ENCODE data around the gene GYG2. TPM values are rescaled to one million over a fixed set of nuclear protein-coding genes. Genes with fewer than 3 reads are reported as not detected.

The GYG2 gene
- total RNA-seq, 1 experiment from 2014 or later = 1.3 TPM

GRCh38 chrX:2928583-2929434, 100.1 kb downstream of the GYG2 start, which contains the start of gene ARSD:
Gene ARSD, minus strand, starts transcription at chrX:2929339. Its CDS starts 64 bp downstream, at chrX:2929275.
- peak; percentile 12 for DNase-seq (ENCODE audit: low spot score)
- in situ Hi-C loops (cut with HindIII; ENCODE audit: low sequenced_read_pairs) = no loop called here

DNA sequence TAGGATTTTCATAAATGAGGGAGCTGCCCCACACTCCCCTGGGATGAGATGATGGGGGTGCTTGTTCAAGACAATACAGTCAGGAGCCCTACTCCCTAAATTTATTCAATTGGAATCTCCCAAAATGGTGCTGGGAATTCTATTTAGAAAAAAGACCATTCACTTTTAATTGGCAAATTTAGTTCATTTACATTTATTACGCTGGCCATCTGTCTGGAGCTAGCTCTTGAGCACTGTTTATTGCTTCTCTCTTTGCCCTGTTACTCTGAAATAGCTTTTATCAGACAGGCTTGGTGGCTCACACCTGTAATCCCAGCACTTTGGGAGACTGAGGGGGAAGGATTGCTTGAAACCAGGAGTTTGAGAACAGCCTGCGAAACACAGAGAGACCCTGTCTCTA, 102.4 kb downstream of the GYG2 start:
- DNase-seq (ENCODE audit: low spot score) = no peak
- in situ Hi-C loops (cut with HindIII; ENCODE audit: low sequenced_read_pairs) = no loop called here

DNA sequence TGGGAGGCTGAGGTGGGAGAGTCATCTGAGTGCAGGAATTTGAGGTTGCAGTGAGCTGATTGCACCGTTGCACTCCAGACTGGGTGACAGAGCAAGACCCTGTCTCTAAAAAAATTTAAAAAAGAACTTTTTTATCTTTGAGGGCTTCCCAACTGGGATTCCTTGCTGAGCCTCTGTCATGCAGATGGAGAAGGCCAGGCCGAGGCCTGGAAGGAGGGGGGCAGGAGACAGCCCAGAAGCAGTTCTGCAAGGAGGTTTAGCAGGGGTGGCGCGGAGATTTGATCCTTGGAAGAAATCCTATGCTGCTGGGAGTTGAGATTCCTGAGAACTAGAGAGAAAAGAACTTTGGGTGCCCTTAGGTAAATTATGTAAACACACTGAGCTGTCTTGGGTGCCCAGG, 102.9 kb downstream of the GYG2 start:
- no peak for DNase-seq (ENCODE audit: low spot score)
- in situ Hi-C loops (cut with HindIII; ENCODE audit: low sequenced_read_pairs) = no loop called here

Other genes with a start within 250 kb of the GYG2 start
- gene CD99, start 137.6 kb upstream of the GYG2 start, total RNA-seq (2014; rRNA removed; shearing (Covaris generic)) = 127 and 133 TPM in 2 replicates
- gene XG, start 76.9 kb upstream of the GYG2 start, total RNA-seq (2014; rRNA removed; shearing (Covaris generic)) = 0.51 TPM in 1 of 2 replicates, not detected in the other
- 0.06 TPM in 1 of 2 replicates, not detected in the other for gene ARSD, start 100.4 kb downstream of the GYG2 start, total RNA-seq (2014; rRNA removed; shearing (Covaris generic))
- gene ARSH, start 177.6 kb downstream of the GYG2 start, total RNA-seq (2014; rRNA removed; shearing (Covaris generic)) = not detected in 2 replicates
- gene ARSF, start 212.5 kb downstream of the GYG2 start, total RNA-seq (2014; rRNA removed; shearing (Covaris generic)) = not detected in 2 replicates